Stimulated activated naive CD4-positive, alpha-beta T cell treated with Interleukin-2 at 50 U/mL for 16 hours (primary cell): ENCODE results near the gene UNC119B.

Experiments
- DNase-seq: peaks from one replicate; lab custom pipeline; 2025; lab: John Stamatoyannopoulos, UW

UNC119B gene

GRCh38 chr12:120688527-120689071 lies 21.7 kb upstream of the UNC119B start:
- DNase-seq: no peak

- DNase-seq: no peak
Observed at GRCh38 chr12:120689397-120690082, 20.7 kb upstream of the UNC119B start.

- DNase-seq: no peak
Observed at GRCh38 chr12:120690083-120690450, 20.2 kb upstream of the UNC119B start.

GRCh38 chr12:120690978-120691377 lies 19.3 kb upstream of the UNC119B start:
- DNase-seq: no peak

GRCh38 chr12:120692524-120693033 lies 17.7 kb upstream of the UNC119B start:
- DNase-seq: no peak

GRCh38 chr12:120693848-120694247 lies 16.4 kb upstream of the UNC119B start:
- no peak for DNase-seq

- no peak for DNase-seq
Observed at GRCh38 chr12:120696626-120697025, 13.6 kb upstream of the UNC119B start.

GRCh38 chr12:120697344-120697743 lies 12.9 kb upstream of the UNC119B start:
- no peak for DNase-seq

- no peak for DNase-seq
Observed at GRCh38 chr12:120698665-120699064, 11.6 kb upstream of the UNC119B start.

GRCh38 chr12:120699553-120699952 lies 10.7 kb upstream of the UNC119B start:
- no peak for DNase-seq

- no peak for DNase-seq
Observed at GRCh38 chr12:120700886-120701285, 9.4 kb upstream of the UNC119B start.

- DNase-seq: no peak
Observed at GRCh38 chr12:120702637-120703036, 7.6 kb upstream of the UNC119B start.

GRCh38 chr12:120703311-120703942 lies 6.8 kb upstream of the UNC119B start:
- no peak for DNase-seq

- no peak for DNase-seq
Observed at GRCh38 chr12:120705618-120706017, 4.6 kb upstream of the UNC119B start.

GRCh38 chr12:120706029-120706428 lies 4.2 kb upstream of the UNC119B start:
- DNase-seq: no peak

GRCh38 chr12:120708651-120709050 lies 1.6 kb upstream of the UNC119B start:
- no peak for DNase-seq

- no peak for DNase-seq
Observed at GRCh38 chr12:120710805-120711296, 593 bp downstream of the UNC119B start.

GRCh38 chr12:120711411-120711810 lies 1.2 kb downstream of the UNC119B start:
- no peak for DNase-seq

- no peak for DNase-seq
Observed at GRCh38 chr12:120712610-120713009, 2.4 kb downstream of the UNC119B start.

GRCh38 chr12:120713861-120714482 lies 3.7 kb downstream of the UNC119B start:
- DNase-seq: peak; percentile 44

- no peak for DNase-seq
Observed at GRCh38 chr12:120718055-120718454, 7.8 kb downstream of the UNC119B start.

- DNase-seq: no peak
Observed at GRCh38 chr12:120719072-120719471, 8.8 kb downstream of the UNC119B start.
